ENCODE measurements around the gene NTMT1.

NTMT1 gene

DNA sequence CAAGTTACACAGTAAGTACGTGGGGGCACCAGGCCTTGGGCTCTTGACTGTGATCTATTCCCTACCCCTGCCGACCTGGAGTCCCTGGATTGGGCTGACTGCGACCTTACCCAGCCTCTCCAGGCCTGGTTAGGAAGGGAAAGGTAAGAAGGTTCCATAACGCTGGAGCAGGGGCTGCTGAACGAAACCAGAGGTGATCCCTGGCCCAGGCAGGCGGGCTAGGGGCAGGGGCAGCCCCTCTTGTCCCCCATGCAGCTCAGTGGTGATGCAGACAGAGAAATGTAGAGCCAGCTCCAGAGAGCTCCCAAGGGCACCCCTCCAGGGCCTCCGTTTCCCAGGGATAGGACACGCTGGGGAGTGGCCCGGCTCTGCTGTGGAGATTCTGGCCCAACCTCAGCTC, 53.6 kb downstream of the NTMT1 start:
- no peaks in the 10 kb centered on the region for H3K36me3 ChIP-seq (ENCODE audit: low read depth)
- TF ChIP-seq, protein P1, sequence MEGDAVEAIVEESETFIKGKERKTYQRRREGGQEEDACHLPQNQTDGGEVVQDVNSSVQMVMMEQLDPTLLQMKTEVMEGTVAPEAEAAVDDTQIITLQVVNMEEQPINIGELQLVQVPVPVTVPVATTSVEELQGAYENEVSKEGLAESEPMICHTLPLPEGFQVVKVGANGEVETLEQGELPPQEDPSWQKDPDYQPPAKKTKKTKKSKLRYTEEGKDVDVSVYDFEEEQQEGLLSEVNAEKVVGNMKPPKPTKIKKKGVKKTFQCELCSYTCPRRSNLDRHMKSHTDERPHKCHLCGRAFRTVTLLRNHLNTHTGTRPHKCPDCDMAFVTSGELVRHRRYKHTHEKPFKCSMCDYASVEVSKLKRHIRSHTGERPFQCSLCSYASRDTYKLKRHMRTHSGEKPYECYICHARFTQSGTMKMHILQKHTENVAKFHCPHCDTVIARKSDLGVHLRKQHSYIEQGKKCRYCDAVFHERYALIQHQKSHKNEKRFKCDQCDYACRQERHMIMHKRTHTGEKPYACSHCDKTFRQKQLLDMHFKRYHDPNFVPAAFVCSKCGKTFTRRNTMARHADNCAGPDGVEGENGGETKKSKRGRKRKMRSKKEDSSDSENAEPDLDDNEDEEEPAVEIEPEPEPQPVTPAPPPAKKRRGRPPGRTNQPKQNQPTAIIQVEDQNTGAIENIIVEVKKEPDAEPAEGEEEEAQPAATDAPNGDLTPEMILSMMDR (IDR thresholded peaks at IDR 0.05; ENCODE audit: poor library complexity, severe bottlenecking) = no peak
- H3K27me3 ChIP-seq (ENCODE audit: insufficient read depth, poor library complexity, severe bottlenecking) = peaks cover 31% of the 10 kb centered on the region
- ATAC-seq (ENCODE audit: low read depth) (no peak), DNase-seq (ENCODE audit: low spot score) (no peak)
- no peaks in the 10 kb centered on the region for H3K4me1 ChIP-seq (ENCODE audit: insufficient read depth, poor library complexity, severe bottlenecking)
- no peak overlapping the region for H3K27ac ChIP-seq (ENCODE audit: poor library complexity, severe bottlenecking)
- no peak overlapping the region for H3K4me3 ChIP-seq (ENCODE audit: severe bottlenecking)
- no peaks in the 10 kb centered on the region for H3K9me3 ChIP-seq (ENCODE audit: severe bottlenecking)

DNA sequence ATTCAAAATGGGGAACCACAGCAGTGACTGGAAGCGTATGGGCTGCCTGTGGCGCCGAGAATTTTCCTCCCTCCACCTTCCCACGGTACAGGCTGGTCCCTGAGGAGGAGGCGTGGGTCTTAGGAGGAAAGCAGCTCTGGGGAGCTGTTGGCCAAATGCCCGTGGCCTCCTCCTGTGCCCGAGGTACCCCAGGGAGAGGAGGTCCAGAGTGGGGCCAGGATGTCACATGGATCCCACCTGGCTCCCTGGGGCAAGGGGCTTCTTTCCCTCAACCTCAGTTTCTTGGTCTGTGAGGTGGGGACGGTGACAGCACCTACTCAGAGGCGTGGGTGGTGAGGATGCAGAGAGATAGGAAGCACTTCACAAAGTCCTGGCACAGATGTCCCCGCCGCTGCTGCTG, 56.0 kb downstream of the NTMT1 start:
- H3K36me3 ChIP-seq (ENCODE audit: low read depth) = no peaks in the 10 kb centered on the region
- H3K27ac ChIP-seq (ENCODE audit: poor library complexity, severe bottlenecking) = no peak overlapping the region
- no peaks in the 10 kb centered on the region for H3K9me3 ChIP-seq (ENCODE audit: severe bottlenecking)
- no peak overlapping the region for H3K4me3 ChIP-seq (ENCODE audit: severe bottlenecking)
- H3K27me3 ChIP-seq (ENCODE audit: insufficient read depth, poor library complexity, severe bottlenecking) = peaks cover 7% of the 10 kb centered on the region
- no peak for ATAC-seq (ENCODE audit: low read depth)
- TF ChIP-seq, protein P1 (IDR thresholded peaks at IDR 0.05; ENCODE audit: poor library complexity, severe bottlenecking) = no peak
- no peaks in the 10 kb centered on the region for H3K4me1 ChIP-seq (ENCODE audit: insufficient read depth, poor library complexity, severe bottlenecking)
- DNase-seq (ENCODE audit: low spot score) = no peak

DNA sequence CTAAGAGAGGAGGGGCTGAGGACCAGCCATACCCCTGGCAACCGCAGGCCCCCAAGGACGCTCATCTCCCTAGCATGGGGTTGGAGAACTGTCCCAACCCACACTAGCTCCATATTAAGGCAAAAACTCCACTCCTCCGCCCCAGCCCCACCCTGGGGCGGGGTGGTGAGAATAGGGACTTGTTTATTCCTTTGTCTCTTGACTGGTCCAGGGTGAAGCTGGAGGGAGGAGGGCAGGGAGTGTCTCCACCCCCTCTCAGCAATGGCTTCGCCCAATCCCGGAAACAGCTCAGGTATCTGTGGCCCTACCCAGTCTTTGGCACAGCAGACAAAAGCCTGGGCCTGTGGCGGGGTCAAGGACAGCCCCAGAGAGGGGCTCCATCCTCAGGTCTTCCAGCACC, 56.4 kb downstream of the NTMT1 start:
- Histone ChIP-seq H3K27me3 (ENCODE audit: insufficient read depth, poor library complexity, severe bottlenecking) (peaks cover 6% of the 10 kb centered on the region), H3K27ac (ENCODE audit: poor library complexity, severe bottlenecking) (no peak overlapping the region), H3K9me3 (ENCODE audit: severe bottlenecking) (no peaks in the 10 kb centered on the region), H3K36me3 (ENCODE audit: low read depth) (no peaks in the 10 kb centered on the region), H3K4me3 (ENCODE audit: severe bottlenecking) (no peak overlapping the region), H3K4me1 (ENCODE audit: insufficient read depth, poor library complexity, severe bottlenecking) (no peaks in the 10 kb centered on the region)
- TF ChIP-seq, protein P1 (IDR thresholded peaks at IDR 0.05; ENCODE audit: poor library complexity, severe bottlenecking) = no peak
- DNase-seq (ENCODE audit: low spot score) = no peak
- ATAC-seq (ENCODE audit: low read depth) = no peak

DNA sequence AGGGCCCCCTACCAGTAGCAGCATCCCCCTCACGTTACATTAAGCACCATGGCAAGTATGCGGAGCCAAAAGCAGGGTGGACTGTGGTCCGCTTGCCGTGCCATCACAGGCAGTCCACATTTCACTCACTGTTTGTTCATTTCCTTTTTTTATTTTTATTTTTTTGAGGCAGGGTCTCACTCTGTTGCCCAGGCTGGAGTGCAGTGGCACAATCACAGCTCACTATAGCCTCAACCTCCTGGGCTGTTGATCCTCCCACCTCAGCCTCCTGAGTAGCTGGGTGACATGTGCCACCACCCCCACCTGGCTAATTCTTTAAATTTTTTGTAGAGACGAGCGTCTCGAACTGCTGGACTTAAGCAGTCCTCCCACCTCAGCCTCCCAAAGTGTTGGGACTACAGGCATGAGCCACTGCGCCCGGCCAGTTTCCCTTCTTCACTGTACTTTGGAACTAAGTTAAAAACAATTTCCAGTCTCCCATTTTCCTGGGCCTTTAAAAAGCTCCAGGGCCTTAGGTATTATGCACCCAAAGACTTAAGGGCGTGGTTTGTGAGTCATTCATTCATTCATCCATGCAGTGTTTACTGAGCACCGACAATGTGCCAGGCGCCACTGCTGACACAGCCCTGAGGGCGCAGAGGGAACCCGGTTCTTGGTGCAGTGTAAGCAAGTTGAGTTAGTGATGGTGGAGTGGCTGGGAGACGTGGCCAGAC, 59.4 kb downstream of the NTMT1 start:
- no peaks in the 10 kb centered on the region for H3K4me1 ChIP-seq (ENCODE audit: insufficient read depth, poor library complexity, severe bottlenecking)
- H3K36me3 ChIP-seq (ENCODE audit: low read depth) = no peaks in the 10 kb centered on the region
- peak; percentile 91 for ATAC-seq (ENCODE audit: low read depth)
- no peak overlapping the region for H3K27ac ChIP-seq (ENCODE audit: poor library complexity, severe bottlenecking)
- no peak for DNase-seq (ENCODE audit: low spot score)
- no peaks in the 10 kb centered on the region for H3K9me3 ChIP-seq (ENCODE audit: severe bottlenecking)
- no peak overlapping the region for H3K4me3 ChIP-seq (ENCODE audit: severe bottlenecking)
- TF ChIP-seq, protein P1 (IDR thresholded peaks at IDR 0.05; ENCODE audit: poor library complexity, severe bottlenecking) = no peak
- no peaks in the 10 kb centered on the region for H3K27me3 ChIP-seq (ENCODE audit: insufficient read depth, poor library complexity, severe bottlenecking)

Measured in RWPE2 (cell line).